NCI-H2107 (cell line): ENCODE results near the gene WDR55.
"Not testable (repeated sequence)": the region's sequence is repeated elsewhere in the genome, so short reads cannot be mapped to it uniquely, and the experiment has no call there.

Experiments
- DNase-seq: peaks from one replicate; lab custom pipeline; 2025; lab: John Stamatoyannopoulos, UW

The WDR55 gene

GRCh38 chr5:140664359-140665119, at the start of gene WDR55:
Gene WDR55, plus strand, starts transcription at chr5:140664904. Its CDS starts 9 bp downstream, at chr5:140664913.
- DNase-seq: peak; percentile 62

- no peak for DNase-seq
These were observed 42.4 kb upstream of the WDR55 start for GRCh38 chr5:140622301-140622700.

GRCh38 chr5:140623061-140623460, 41.6 kb upstream of the WDR55 start:
- DNase-seq: not testable (repeated sequence)

- not testable (repeated sequence) for DNase-seq
These were observed 39.8 kb upstream of the WDR55 start for GRCh38 chr5:140624886-140625285.

GRCh38 chr5:140627972-140628371, 36.7 kb upstream of the WDR55 start:
- no peak for DNase-seq

- DNase-seq: no peak
These were observed 36.0 kb upstream of the WDR55 start for GRCh38 chr5:140628711-140629110.

- DNase-seq: no peak
These were observed 34.2 kb upstream of the WDR55 start for GRCh38 chr5:140630292-140631035.

GRCh38 chr5:140631036-140631417, 33.7 kb upstream of the WDR55 start:
- no peak for DNase-seq

- DNase-seq: peak; percentile 3
These were observed 32.8 kb upstream of the WDR55 start for GRCh38 chr5:140631831-140632365.

- no peak for DNase-seq
These were observed 32.2 kb upstream of the WDR55 start for GRCh38 chr5:140632366-140633020.

- no peak for DNase-seq
These were observed 31.7 kb upstream of the WDR55 start, which contains the start of gene CD14 for GRCh38 chr5:140633021-140633471. Gene CD14, minus strand, starts transcription at chr5:140633175. Its CDS starts 104 bp downstream, at chr5:140633071.

GRCh38 chr5:140633501-140633900, 31.2 kb upstream of the WDR55 start:
- DNase-seq: no peak

- DNase-seq: no peak
These were observed 30.6 kb upstream of the WDR55 start for GRCh38 chr5:140634103-140634502.

GRCh38 chr5:140635291-140636257, 29.1 kb upstream of the WDR55 start:
- DNase-seq: no peak

- no peak for DNase-seq
These were observed 27.2 kb upstream of the WDR55 start for GRCh38 chr5:140637371-140638100.

- DNase-seq: not testable (repeated sequence)
These were observed 25.9 kb upstream of the WDR55 start for GRCh38 chr5:140638898-140639147.

- DNase-seq: peak; percentile 38
These were observed 25.3 kb upstream of the WDR55 start, which contains the start of gene TMCO6 for GRCh38 chr5:140639148-140639981. Gene TMCO6, plus strand, starts transcription at chr5:140639451. Its CDS starts 77 bp downstream, at chr5:140639528.

GRCh38 chr5:140641716-140642115, 23.0 kb upstream of the WDR55 start:
- DNase-seq: no peak

GRCh38 chr5:140642718-140643117, 22.0 kb upstream of the WDR55 start:
- DNase-seq: no peak

- DNase-seq: no peak
These were observed 17.7 kb upstream of the WDR55 start for GRCh38 chr5:140647042-140647419.
